HG03103 (cell line): Measurements from ENCODE around the gene LUZP2.
"Not testable (repeated sequence)": the region's sequence is repeated elsewhere in the genome, so short reads cannot be mapped to it uniquely, and the experiment has no call there.

Experiments
- ATAC-seq: cut with Tn5 transposase; IDR thresholded peaks from one replicate; pipeline ENCODE4 v1.9.1; 2021; ENCODE audit warnings: low read depth; ENCODE audit not compliant: unreplicated experiment

Gene LUZP2

GRCh38 chr11:24886880-24887619, 390.2 kb downstream of the LUZP2 start:
- ATAC-seq, result no peak

DNA sequence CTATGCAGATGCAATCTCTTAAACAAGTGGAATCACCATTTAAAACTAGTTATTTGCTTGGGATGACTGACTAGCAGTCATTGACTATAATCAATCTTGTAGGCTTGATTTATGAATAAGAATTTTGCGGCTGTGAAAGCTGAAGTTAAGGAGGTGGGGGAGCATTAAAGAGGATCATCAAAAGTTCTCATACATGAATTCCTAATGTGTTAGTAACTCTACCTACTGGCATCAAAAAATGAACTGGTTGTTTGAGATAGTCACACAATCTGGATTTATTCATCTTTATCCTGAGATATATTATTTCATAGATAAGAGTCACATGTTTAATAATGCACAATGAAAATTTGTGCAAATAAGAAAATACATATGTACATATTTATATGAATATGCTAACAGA, 393.6 kb downstream of the LUZP2 start:
- no peak for ATAC-seq

GRCh38 chr11:24891845-24892492, 395.1 kb downstream of the LUZP2 start:
- not testable (repeated sequence) for ATAC-seq

DNA sequence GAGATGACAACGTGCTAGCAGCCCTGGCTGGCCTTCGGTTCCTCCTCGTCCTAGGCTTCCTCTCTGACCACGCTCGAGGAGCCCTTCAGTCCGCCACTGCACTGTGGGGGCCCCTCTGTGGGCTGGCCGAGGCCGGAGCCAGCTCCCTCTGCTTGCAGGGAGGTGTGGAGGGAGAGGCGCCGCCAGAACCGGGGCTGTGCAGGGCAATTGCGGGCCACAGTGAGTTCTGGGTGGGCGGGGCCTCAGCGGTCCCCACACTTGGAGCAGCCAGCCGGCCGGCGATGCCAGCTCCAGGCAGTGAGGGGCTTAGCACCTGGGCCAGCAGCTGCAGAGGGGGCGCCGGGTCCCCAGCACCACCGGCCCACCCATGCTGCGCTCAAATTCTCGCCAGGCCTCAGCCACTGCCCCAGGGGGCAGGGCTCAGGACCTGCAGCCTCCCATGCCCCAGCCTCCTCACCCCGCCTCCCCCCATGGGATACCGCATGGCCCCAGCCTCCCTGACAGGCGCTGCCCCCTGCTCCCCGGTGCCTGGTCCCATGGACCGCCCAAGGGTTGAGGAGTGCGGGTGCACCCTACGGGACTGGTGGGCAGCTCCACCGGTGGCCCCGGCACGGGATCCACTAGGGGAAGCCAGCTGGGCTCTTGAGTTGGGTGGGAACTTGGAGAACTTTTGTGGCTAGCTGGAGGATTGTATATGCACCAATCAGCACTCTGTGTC, 399.4 kb downstream of the LUZP2 start:
- no peak for ATAC-seq

DNA sequence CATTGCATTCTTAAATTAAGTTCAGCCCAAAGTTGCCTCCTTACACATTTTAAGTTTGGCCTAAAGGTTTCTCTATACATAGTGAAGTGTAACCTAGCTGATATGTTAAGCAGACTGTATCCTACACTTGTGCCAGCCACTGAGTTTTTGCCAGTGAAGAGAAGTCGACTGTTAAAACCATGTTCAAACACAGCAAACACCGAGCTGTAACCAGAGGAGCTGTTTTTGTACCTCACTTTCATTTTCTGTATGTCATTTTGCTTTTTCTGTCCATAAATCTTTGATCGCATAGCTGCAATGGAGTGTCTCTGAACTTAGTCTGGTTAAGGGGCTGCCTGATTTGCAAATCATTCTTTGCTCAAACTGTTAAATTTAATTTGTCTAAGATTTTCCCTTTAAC, 403.7 kb downstream of the LUZP2 start:
- ATAC-seq, result peak; percentile 57

DNA sequence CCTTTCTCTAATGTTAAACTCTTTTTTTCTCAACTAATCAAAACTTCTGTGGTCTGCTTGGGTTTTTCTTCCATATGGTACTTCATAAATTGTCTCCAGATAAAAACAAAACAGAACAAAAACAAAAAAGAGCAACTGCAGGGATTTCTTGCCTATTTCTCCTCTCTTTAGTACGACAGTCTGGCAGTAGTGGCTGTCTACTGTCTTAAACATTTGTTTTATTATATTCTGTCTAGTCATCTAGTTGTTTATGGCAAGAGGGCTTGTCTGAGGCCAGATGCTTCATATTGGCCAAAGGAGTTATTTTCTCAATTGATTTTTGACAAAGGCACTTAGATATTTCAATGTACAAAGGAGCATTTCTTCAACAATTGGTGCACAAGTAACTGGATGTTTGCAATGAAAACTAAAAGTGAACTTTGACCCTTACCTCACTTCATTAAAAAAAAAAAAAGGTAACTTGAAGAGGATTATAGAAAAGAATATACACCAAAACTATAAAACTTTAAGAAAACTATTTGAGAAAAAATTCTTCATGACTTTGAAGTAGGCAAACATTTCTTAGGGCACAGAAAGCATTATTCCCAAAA, 404.2 kb downstream of the LUZP2 start:
- peak; percentile 15 for ATAC-seq

DNA sequence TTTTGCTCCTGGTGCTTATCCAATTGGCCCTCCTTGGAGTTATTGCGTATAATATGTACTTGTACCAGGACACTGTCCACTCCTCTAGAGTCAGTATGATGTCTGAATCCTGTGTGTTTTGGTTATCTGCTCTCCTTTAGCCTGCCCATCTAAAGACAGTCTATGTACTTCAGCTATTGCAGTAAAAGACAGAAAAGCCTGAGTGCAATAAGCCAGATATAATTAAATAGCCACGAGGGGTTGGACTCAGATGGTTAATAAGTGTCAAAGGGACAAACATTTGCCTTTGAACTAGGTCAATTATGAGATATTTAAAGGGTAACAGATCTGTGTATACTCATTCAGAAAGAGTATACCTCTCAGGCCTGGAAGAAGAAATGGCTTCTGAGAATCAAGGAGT, 406.7 kb downstream of the LUZP2 start:
- ATAC-seq, result no peak

DNA sequence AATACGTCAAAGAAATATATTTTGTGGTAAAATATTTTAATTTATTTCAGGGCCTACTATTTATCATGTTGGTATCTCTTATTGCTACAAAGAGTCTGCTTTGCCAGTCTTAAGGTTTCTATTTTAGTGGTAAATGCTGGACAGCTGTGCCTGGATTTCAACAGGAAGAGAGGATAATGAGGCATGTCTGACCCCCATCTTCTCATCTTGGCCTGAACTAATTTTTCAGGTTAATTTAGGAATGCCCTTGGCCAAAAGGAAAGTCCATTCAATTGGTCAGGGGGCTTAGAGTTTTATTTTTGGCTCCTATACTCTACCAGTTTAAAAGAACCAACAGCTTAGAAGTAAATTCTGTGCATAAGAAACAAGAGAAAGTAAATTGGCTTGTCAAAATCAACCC, 428.2 kb downstream of the LUZP2 start:
- no peak for ATAC-seq

GRCh38 chr11:24932110-24933000, 435.5 kb downstream of the LUZP2 start:
- no peak for ATAC-seq

- no peak for ATAC-seq
These were observed 438.0 kb downstream of the LUZP2 start for GRCh38 chr11:24934733-24935439.

GRCh38 chr11:24944891-24945290, 448.0 kb downstream of the LUZP2 start:
- ATAC-seq, result no peak

- no peak for ATAC-seq
These were observed 452.6 kb downstream of the LUZP2 start for GRCh38 chr11:24949406-24949805.

DNA sequence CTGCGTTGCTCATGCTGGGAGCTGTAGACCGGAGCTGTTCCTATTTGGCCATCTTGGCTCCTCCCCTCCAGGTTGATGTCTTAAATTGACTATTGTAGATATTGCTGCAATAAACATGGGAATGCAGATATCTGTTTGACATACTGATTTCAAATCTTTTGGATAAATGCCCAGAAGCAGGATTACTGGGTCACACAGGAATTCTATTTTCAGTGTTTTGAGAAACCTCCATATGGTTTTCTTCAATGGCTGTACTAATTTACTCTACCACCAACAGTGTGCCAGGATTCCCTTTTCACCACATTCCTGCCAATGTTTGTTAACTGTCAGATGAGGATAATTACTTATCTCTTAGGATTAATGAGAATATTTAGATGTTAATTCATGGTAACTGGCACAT, 467.0 kb downstream of the LUZP2 start:
- ATAC-seq, result no peak

- no peak for ATAC-seq
These were observed 468.9 kb downstream of the LUZP2 start for GRCh38 chr11:24965748-24966147.

- ATAC-seq, result not testable (repeated sequence)
These were observed 497.1 kb downstream of the LUZP2 start for GRCh38 chr11:24993903-24994302.

DNA sequence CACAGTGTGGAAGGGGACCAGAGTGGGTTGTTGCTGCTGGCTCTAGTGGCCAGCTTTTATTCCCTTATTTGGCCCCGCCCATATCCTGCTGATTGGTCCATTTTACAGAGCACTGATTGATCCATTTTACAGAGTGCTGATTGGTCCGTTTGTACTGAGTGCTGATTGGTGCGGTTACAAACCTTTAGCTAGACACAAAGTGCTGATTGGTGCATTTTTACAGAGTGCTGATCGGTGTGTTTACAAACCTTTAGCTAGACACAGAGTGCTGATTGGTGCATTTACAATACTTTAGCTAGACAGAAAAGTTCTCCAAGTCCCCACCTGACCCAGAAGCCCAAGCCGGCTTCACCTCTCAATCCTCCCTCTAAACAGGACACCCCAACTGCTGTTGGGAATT, 503.1 kb downstream of the LUZP2 start:
- not testable (repeated sequence) for ATAC-seq

DNA sequence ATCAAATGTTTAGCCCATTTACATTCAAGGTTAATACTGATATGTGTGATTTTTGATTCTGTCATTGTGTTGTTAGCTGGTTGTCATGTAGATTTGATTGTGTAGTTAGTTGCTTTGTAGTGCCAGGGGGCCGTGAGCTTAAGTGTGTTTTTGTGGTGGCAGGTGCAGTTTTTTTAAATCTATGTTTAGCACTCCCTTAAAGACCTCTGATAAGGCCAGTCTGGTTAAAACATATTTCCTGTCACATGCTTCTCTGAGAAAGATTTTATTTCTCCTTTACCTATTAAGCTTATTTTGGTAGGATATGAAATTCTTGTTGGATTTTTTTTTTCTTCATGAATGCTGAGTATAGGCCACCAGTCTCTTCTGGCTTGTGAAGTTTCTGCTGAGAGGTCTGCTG, 540.6 kb downstream of the LUZP2 start:
- no peak for ATAC-seq

DNA sequence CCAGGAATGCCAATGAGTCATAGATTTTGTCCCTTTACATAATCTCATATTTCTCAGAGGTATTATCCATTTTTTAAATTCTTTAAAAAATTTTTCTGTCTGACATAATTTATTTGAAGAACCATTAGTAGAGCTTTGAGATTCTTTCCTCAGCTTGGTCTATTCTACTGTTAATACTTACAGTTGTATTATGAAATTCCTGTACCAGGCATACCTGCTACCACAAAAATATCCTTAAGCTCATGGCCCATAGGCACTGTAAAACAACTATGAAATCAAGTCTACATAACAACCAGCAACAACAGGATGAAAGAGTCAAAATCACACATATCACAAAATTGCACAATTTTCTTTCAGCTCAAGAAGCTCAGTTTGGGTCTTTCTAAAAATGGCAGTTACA, 541.3 kb downstream of the LUZP2 start:
- no peak for ATAC-seq

DNA sequence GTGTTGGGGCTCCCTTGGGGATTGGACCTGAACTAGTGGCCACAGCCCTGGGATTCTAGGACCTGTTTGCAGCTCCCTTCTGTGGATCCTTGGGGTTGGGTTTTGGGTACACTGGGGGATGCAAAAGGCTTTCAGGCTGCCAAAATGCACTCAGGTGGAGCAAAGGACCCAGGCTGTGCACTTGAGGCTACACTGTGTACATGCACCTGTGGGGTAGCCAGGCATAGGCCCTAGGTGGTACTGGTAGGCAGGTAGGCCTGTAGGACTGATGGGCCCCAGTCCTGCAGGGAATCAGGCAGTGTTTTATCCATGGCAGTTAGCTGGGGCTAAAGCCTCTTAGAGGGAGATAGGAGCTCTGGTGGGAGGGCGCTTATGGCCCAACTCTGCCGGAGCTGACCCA, 542.3 kb downstream of the LUZP2 start:
- ATAC-seq, result no peak

DNA sequence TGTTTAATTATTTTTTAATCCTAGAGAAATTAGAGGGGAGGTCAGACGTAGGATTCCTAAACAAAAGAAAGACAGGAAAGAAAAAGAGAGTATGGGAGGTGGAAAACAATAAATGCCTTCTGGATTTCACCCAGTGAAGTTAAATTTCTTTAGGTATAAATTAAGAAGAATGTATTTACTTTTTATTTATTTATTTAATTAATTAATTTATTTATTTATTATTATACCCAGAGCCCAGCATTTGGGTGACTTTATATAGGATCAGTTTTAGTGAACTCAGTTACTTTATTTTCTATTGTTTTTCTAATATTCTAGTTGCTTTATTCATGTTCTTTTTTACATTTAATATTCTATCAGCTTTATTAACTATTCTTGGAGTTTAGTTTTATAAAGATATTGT, 551.8 kb downstream of the LUZP2 start:
- ATAC-seq, result no peak
